DMS153 treated with DMSO at 0.1 percent for 48 hours (cell line): Measurements from ENCODE around the gene SMTNL2.
A peak's percentile ranks its signal among the peaks of the same experiment; 100 is the strongest.
"Not testable (repeated sequence)": the region's sequence is repeated elsewhere in the genome, so short reads cannot be mapped to it uniquely, and the experiment has no call there.

Experiments
- DNase-seq: peaks from one replicate; lab custom pipeline; 2025; ENCODE audit not compliant: unreplicated experiment; lab: John Stamatoyannopoulos, UW

Gene SMTNL2

DNA sequence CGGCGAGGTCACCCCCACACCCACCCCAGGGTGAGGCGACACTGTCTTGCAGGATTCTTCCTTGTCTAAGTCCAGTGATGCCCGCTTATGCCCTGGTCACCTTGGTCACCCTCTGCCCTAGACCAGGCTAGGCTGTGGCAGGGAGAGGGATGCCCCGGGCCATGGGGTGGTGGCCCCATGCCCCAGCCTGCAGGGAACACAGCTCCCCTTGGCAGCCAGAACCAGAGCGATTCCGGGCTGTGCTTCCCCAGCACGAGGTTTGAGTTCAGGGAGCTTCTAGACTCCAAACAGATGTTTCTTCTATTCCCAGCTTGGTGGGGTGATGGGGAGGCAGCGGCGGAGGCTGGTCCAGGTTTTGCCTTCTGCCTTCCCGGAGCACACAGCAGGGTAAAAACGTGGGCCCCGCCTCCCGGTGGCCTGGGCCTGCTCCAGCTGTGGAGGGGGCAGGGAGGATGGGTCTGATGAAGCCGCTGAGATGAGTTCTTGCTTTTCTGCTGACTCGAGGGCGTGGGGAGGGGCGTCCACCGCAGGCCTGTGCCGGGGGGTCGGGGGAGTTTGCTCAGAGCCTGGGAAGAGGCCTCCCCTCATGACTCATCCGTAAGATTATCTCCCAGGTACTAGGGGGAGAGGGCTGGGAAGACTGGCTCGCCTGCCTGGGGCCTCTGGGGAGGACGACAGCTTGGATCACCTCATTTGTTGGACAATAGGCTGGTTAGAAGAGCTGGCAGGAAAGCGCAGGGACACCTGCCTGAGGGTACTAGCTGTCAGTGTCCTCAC is 15.4 kb downstream of the SMTNL2 start:
- no peak for DNase-seq

DNA sequence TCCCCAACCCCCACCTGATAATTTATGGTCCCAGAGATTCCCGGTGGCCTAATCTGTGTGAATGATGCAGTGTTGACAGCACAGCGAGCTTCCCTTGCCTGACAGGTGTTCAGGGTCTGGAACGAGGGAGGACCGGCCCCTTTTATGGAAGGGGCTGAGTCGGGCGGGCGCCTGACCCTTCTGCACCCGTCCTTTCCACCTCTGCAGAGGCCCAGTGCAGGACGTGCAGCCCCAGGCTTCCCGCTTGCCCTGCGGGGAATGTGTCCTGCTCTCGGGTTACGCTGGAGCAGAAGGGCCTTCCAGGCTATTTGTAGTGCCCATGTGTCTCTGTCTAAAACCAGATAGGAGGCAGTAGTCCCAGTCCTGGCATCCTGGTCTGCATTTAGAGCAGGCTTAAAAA is 16.2 kb downstream of the SMTNL2 start:
- no peak for DNase-seq

DNA sequence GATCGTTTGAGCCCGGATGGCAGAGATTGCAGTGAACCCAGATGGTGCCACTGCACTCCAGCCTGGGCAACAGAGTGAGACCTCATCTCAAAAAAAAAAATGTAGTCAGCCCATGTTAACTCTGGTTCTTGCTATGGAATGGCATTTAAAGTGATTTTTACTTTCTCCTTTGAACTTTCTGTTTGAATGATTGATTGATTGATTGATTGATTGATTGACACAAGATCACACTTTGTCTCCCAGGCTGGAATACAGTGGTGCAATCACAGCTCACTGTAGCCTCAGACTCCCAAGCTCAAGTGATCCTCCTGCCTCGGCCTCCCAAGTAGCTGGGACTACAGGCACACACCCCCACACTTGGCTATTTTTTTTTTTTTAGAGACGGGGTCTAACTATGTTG is 17.0 kb downstream of the SMTNL2 start:
- no peak for DNase-seq

DNA sequence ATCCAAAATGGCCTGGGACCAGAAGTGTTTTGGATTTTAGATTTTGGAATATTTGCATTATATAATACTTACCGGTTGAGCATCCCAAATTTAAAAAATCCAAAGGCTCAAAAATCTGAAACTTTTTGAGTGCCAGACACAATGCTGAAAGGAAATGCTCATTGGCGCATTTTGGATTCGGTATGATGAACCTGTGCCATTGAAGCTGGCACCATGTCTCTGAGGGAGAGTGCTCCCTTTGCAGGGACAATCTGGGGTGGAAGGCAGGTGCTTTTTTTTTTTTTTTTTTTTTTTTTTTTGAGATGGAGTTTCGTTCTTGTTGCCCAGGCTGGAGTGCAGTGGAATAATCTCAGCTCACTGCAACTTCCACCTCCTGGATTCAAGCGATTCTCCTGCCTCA is 17.7 kb downstream of the SMTNL2 start:
- no peak for DNase-seq

DNA sequence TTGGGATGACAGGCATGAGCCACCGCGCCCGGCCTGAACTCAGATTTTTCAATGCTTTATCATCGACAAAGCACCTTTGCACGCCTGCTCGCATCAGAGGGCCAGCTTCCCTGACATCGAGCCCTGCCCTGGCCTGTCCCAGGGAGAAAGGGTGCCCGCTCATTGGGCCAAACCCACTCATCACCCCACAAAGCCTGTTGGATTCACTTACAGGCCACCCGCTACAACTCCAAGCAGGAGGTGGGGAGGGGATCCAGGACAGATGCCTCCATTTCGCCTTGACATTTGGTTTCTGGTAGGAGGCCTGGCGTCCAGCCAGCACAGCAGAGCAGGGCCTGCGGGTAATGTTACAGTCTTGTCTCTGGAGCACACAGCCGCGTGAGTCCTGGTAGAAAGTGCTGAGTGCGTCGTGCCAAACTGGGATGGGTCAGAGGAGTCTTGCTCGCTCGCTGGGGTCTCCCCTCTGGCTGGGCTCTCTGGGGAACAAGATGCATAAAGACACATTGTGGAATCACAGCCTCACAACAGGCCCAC is 19.8 kb downstream of the SMTNL2 start:
- DNase-seq, result peak; percentile 16

- not testable (repeated sequence) for DNase-seq
Observed at GRCh38 chr17:4604736-4605135, 20.4 kb downstream of the SMTNL2 start.

- no peak for DNase-seq
Observed at GRCh38 chr17:4605826-4606225, 21.5 kb downstream of the SMTNL2 start.

- no peak for DNase-seq
Observed at GRCh38 chr17:4607261-4607741, 23.0 kb downstream of the SMTNL2 start.

DNA sequence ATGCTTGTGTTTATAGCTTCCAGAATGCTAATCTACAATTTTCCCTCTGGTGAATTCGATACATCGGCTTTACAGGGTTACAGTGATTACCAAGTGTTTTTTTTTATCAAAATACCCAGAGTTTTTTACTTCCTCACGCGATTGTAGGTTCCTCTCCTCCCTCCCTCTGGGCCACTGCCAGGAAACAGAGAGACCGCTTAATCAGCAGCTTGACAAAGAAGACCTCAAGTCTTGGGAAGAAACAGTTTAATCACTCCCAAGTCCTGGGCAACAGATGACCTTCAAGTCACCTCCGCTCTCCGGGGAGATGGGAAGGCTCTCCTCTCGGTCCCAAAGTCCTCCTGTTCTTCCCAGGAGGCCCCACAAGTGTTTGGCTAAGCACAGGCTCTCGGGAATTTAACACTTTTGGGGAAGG is 23.5 kb downstream of the SMTNL2 start:
- DNase-seq, result no peak

DNA sequence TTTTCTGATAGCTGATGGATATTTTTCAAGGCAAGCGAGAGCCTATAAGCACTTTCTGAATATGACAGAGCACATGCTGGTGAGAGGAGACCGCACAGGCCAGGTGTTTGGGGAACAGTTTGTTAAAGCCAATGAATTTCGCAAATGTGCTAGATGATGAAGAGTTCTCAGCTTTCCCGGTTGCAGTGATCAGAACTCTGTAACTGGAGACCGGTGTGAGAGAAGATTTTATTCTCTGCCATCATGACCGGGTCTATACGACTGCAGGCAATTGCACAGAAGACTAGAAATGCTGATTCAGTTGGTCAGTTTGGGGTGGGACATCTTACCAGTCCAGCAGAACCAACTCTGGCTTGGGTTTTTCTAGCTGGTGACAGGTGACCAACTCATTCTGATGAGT is 25.4 kb downstream of the SMTNL2 start:
- DNase-seq, result no peak

- no peak for DNase-seq
Observed at GRCh38 chr17:4610162-4610561, 25.8 kb downstream of the SMTNL2 start.

DNA sequence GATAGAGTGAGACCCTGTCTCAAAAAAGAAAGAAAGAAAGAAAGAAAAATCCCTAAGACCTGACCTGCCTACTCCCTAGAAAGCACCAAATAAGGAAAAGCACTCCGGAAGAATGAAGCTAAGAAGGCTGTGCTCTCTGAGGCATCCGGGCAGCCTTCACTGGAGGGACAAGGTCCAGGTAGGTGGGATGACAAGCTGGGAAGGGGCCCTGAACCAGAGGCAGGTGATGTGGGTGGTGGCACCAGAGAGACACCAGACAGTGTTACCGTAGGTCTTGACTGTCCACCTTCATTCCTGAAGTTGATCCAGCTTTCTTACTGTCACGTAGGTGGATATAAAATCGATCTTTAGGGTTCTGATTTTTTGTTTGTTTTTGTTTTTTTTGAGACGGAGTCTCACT is 26.3 kb downstream of the SMTNL2 start:
- DNase-seq, result no peak

DNA sequence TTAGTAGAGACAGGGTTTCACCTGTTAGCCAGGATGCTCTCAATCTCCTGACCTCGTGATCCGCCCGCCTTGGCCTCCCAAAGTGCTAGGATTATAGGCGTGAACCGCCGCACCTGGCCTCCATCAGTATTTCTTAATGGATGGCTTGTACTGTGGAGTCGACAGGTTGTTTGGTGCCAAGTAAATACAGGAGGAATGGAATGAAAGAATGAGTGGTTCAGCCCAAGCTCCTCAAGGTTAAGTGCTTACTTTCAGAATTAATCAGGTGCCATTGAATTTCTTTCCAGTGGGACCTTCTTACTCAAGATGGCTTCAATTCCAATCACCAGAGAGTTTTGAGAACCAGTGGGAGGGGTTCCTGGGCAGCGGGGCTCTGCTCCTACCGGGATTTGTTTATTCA is 32.1 kb downstream of the SMTNL2 start:
- DNase-seq, result no peak

DNA sequence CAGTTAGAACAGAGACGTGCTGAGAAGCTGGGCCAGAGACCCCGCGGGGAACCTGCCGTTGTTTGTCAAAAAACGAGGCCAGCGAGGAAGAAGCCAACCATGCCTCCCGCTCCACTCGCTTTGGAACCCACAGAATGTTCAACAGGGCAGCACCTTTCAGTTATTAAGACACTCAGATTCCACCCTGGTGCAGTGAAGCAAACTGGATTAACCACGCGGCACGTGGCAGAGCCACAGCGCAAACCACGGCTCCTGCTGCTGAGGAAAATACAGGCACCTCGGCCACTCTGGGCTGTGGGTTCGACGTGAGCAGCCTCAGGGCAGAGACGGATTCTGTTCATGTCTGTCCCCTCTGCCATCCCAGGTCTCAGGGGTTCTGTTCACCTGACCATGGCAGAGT is 32.8 kb downstream of the SMTNL2 start:
- no peak for DNase-seq

DNA sequence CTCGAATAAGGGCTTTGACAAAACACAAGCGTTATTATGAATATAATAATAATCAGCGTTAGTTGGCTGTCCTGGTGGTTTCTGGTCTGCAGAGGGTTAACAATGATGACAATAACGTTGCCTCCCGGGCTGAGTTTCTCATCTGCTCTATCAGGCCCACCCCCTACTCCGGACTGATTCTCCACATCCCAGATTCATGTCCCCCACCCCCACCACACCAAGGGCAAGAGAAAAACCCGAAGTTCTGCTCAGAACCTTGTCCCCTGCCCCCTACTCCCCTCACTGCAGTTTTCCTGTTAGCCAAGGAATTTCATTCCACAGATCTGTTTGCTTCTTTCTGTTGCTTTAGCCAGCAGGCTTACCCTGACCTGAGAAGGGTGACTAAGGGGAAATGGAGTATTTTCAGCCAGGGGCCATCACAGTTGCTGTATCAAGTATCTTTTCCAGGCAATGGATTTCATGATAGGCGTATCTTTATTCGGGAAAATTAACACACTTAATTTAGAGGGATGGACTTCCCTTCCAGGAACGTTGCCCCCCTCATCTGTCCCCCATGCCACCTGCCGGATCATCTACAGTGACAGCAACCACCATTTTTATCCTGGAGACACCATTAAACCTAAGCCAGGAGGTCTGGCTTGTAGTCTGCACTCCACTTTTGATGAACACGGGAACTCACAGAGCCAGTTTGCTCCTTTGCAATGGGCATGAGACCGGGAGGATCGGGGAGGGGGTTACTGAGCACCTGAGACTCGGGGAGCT is 33.4 kb downstream of the SMTNL2 start:
- no peak for DNase-seq

DNA sequence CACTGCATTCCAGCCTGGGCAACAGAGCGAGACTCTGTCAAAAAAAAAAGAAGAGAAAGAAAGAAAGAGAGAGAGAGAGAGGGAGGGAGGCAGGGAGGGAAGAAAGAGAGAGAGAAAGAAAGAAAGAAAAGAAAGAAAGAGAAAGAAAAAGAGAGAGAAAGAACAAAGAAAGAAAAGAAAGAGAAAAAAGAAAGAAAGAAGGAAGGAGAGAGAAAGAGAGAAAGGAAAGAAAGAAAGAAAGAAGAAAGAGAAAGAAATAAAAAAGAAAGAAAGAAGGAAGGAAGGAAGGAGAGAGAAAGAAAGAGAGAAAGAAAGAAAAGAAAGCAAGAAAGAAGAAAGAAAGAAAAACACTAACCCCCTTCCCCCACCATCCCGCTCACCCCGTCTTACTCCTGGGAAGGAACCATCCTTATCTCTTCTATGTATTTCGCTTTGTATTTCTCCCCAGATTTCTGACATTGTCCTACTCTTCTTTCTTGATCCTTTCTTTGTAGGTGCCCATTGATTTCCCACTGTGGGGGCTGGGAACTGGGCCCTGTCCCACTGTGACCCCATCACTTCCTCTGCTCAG is 36.3 kb downstream of the SMTNL2 start:
- DNase-seq, result no peak

GRCh38 chr17:4622375-4622774 is 38.0 kb downstream of the SMTNL2 start:
- no peak for DNase-seq

DNA sequence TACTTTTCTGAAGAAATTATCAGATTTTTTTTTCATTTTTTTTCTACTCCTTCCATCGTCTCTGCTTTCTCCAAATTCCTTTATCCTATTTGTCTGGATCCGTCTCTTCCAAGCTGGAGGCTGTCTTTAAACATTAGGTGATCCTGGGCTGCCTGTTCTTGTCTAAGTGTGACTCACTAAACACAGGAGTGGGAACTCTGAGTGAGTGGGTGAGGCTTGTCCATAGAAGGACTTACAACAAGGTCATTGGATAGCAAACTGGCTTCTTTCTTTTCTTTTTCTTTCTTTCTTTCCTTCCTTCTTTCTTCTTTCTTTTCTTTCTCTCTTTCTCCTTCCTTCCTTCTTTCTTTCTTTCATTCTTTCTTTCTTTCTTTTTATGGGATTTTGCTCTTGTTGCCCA is 38.9 kb downstream of the SMTNL2 start:
- DNase-seq, result no peak

DNA sequence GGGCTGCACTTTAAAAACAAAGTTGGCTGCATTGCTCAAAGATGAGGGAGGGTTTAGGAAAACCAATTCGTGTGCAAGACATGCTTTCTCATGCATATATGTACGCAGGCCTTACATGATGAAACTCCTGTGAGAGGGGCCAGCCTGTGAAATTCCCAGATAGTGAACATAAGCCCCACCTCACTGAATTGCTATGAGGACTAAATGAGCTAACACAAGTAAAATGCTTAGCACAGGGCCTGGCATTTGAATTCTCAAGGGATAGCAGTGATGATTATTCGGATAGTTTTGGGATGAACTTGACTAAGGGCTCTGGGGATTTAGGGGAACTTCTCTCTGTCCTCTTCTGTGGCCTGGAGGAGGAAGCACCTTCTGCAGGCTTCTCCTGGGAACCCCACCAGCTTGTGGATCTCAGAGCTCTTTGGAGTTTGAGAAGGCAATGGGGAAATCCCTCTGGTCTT is 40.2 kb downstream of the SMTNL2 start:
- not testable (repeated sequence) for DNase-seq

DNA sequence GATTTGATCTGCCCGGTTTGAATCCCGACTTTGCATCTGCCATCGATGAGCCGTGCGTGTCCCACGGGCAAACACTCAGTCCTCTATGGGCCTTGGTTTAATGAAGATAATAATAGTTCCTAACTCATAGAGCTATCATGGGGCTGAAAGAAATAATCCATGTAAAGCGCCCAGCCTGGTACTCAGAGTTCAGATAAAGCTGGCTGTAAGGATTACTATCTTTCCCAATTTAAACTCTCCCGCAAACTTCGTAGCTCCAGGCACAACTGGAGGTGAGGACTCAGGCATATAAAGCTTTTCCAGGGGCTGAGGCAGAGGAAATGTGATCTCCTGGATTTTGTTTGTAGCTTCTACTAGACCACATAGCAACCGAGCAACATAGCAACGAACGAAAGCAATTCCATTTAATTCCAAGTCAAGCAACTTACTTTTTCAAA is 40.9 kb downstream of the SMTNL2 start:
- no peak for DNase-seq

GRCh38 chr17:4626734-4627256 is 42.5 kb downstream of the SMTNL2 start:
- no peak for DNase-seq
